ENCODE results near the gene LYRM1. TPM values are rescaled to one million over a fixed set of nuclear protein-coding genes. Genes with fewer than 3 reads are reported as not detected.
"Not testable (repeated sequence)": the region's sequence is repeated elsewhere in the genome, so short reads cannot be mapped to it uniquely, and the experiment has no call there.

The LYRM1 gene
- total RNA-seq, 2 experiments from 2014 or later, result 26.5 to 28.0 TPM

DNA sequence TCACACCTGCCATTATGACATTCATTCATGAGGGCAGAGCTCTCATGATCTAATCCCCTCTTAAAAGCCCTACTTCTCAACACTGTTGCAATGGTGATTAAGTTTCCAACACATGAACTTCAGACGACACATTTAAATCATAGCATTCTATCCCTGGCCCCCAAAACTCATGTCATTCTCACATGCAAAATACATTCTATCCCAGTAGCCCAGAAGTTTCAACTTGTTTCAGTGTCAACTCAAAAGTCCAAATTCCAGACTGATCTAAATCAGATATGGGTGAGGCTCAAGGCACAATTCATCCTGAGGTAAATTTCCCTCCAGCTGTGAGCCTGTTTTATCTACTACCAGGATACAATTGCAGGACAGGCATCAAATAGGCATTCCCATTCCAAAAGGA, 25.2 kb downstream of the LYRM1 start:
- Mint-ChIP-seq H3K4me1 (ENCODE audit: low read depth) (no peaks in the 10 kb centered on the region), H3K9me3 (no peaks in the 10 kb centered on the region), H3K36me3 (peaks cover 7% of the 10 kb centered on the region), H3K27me3 (no peaks in the 10 kb centered on the region), H3K27ac (no peak overlapping the region), H3K4me3 (no peak overlapping the region)
- intact Hi-C loops (cut with micrococcal nuclease), result no loop called here
- ChIA-PET POLR2A (no interaction called here), CTCF (no interaction called here)
- DNase-seq, result no peak

DNA sequence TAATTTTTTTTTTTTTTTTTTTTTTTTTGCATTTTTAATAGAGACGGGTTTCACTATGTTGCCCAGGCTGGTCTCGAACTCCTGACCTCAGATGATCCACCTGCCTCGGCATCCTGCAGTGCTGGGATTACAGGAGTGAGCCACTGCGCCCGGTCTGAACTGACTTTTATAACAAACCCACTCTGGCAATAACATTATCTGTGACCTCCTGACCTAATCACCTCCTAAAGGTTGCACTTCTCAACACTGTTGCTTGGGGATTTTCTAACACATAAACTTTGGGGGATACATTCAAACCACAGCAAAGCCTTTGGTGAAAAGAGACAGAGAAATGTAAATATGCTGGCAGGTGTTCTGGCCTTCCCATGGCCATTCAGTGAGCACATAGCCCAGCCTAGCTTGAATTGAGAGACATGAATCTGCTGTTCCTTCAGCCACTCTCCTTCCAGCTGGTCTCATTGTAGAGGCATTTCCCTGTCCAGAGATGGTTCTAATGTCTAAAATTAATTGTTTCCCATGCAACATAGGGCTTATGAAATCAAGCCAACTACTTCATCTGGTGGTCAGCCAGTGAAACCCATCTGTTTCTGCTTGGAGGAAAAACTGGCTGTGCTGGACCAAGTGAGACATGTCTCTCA, 28.3 kb downstream of the LYRM1 start:
- DNase-seq, result no peak
- ChIA-PET CTCF (no interaction called here), POLR2A (no interaction called here)
- no peaks in the 10 kb centered on the region for H3K9me3 Mint-ChIP-seq
- peaks cover 7% of the 10 kb centered on the region for H3K36me3 Mint-ChIP-seq
- intact Hi-C loops (cut with micrococcal nuclease), result no loop called here
- H3K27ac Mint-ChIP-seq, result no peak overlapping the region
- H3K27me3 Mint-ChIP-seq, result no peaks in the 10 kb centered on the region
- no peaks in the 10 kb centered on the region for H3K4me1 Mint-ChIP-seq (ENCODE audit: low read depth)
- H3K4me3 Mint-ChIP-seq, result no peak overlapping the region

DNA sequence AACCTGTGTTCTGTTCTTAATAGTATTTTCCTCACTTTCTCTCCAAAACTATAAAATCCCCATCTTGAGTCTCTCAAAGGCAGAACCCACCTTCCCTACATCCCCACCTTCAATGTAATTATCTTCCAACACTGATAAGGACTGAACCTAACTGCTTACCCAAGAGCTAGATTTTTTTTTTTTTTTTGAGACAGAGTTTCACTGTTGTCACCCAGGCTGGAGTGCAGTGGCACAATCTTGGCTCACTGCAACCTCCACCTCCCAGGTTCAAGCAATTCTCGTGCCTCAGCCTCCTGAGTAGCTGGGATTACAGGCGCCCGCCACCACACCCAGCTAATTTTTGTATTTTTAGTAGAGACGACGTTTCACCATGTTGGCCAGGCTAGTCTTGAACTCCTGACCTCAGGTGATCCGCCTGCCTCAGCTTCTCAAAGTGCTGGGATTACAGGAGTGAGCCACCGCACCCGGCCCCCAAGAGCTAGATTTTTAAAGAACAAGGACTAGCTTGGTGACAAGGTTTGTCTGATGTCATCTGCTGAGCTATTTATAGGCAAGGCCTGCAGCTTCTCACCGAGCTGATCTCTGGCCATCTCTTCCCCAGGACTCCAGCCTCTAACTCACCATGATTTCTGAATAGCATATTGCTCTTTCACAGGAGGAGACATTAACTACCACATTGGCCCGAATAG, 29.2 kb downstream of the LYRM1 start:
- H3K36me3 Mint-ChIP-seq; H3K4me3 Mint-ChIP-seq; H3K9me3 Mint-ChIP-seq; intact Hi-C loops (cut with micrococcal nuclease); H3K27ac Mint-ChIP-seq; CTCF ChIA-PET; DNase-seq; POLR2A ChIA-PET; H3K4me1 Mint-ChIP-seq (ENCODE audit: low read depth); H3K27me3 Mint-ChIP-seq: not testable (repeated sequence)

DNA sequence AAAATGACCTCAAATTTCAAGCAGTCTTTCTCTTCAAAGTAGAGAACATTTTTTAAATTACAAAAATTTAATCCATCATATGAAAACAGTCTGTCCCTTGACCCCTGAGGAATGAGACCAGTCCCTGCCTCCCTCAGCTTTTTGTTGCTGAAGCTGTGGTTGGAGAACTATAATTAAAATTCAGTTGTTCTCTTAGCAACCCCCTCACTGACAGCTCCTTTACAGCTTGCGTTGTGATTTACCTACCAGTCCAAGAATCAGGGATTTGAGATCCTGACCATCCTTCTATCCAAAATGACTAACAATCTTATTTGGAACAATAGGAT, 29.8 kb downstream of the LYRM1 start:
- no peaks in the 10 kb centered on the region for H3K27me3 Mint-ChIP-seq
- no peak overlapping the region for H3K4me3 Mint-ChIP-seq
- no peak overlapping the region for H3K27ac Mint-ChIP-seq
- H3K36me3 Mint-ChIP-seq, result peaks cover 7% of the 10 kb centered on the region
- DNase-seq, result no peak
- intact Hi-C loops (cut with micrococcal nuclease), result no loop called here
- H3K4me1 Mint-ChIP-seq (ENCODE audit: low read depth), result no peaks in the 10 kb centered on the region
- POLR2A ChIA-PET, result no interaction called here
- H3K9me3 Mint-ChIP-seq, result no peaks in the 10 kb centered on the region
- CTCF ChIA-PET, result no interaction called here

DNA sequence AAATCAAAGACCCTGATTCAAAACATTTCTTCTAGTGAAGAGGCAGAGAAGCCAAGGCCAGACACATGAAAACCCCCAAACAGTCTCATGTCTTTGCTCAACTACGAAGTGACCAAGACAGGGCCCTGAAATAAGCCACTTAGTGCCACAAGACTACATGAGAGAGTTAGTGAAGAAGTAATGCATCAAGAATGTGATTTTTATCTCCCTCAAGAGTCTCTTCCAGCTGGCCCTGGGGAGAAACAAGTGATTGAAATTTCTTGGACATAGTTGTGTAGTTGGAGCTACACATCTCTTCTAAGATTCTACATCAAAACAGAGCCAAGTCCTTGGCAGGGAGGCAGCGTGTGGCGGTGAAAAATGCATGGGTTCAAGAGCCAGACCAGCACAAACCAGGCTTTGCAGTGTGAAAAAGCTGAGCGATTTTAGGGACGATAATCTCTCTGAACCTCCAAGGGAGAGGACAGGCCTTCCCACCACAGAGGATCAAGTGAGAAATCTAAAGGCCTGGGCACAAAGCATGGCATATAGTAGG, 30.6 kb downstream of the LYRM1 start:
- H3K4me3 Mint-ChIP-seq, result no peak overlapping the region
- H3K4me1 Mint-ChIP-seq (ENCODE audit: low read depth), result no peaks in the 10 kb centered on the region
- CTCF ChIA-PET, result no interaction called here
- H3K36me3 Mint-ChIP-seq, result no peaks in the 10 kb centered on the region
- H3K27ac Mint-ChIP-seq, result no peak overlapping the region
- DNase-seq, result no peak
- no peaks in the 10 kb centered on the region for H3K27me3 Mint-ChIP-seq
- H3K9me3 Mint-ChIP-seq, result no peaks in the 10 kb centered on the region
- intact Hi-C loops (cut with micrococcal nuclease), result no loop called here
- POLR2A ChIA-PET, result no interaction called here

DNA sequence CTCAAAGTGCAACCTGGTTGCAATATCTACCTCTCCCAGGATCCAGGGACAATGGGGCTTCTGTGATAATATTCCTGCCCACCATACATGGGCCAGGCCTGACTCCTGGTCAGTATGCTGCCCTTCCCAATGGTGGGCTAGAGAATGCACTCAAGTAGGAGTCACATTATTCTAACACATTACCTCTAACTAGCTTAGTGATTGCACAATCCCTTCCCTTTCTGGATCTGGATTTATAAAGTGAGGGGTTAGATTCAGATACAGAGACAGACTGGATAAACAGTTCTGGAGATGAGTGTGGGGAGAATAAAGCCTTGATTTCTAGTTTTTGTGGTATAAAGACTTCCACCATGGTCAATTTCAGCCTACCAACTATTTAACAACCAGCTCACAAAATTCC, 33.0 kb downstream of the LYRM1 start:
- H3K4me3 Mint-ChIP-seq, result no peak overlapping the region
- peaks cover 7% of the 10 kb centered on the region for H3K27me3 Mint-ChIP-seq
- no peaks in the 10 kb centered on the region for H3K9me3 Mint-ChIP-seq
- CTCF ChIA-PET, result no interaction called here
- POLR2A ChIA-PET, result no interaction called here
- DNase-seq, result no peak
- no peaks in the 10 kb centered on the region for H3K36me3 Mint-ChIP-seq
- H3K4me1 Mint-ChIP-seq (ENCODE audit: low read depth), result peaks cover 10% of the 10 kb centered on the region
- intact Hi-C loops (cut with micrococcal nuclease), result no loop called here
- H3K27ac Mint-ChIP-seq, result no peak overlapping the region

DNA sequence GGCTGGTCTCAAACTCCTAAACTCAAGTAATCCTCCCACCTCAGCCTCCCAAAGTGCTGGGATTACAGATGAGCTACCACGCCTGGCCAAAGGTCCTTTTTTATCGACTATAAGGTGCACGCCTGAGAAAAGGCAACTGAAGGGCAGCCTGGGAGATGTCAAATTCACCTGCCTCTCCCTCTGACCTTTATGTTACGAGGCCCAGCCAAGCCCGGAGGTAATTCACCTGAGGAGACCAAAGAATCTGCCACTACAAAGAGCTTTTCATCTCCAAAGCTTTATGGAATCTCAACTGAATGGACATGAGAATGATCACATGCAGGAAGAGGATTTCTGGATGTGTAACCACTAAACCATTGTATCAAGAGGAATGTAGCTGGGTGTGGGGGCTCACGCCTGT, 37.2 kb downstream of the LYRM1 start:
- CTCF ChIA-PET, result interaction anchor here (0.5 to 2.0 kb wide), 5 partner anchors 28 to 146 kb away, joined by 3 to 5 read pairs (median 3); partner anchors contain the start of genes DCUN1D3 and LYRM1
- POLR2A ChIA-PET, result interaction anchor here (0.9 to 1.6 kb wide), 2 partner anchors 37 to 63 kb away, joined by 5 to 6 read pairs; partner anchors contain the start of genes DCUN1D3 and LYRM1
- intact Hi-C loops (cut with micrococcal nuclease), result no loop called here
- no peaks in the 10 kb centered on the region for H3K9me3 Mint-ChIP-seq
- peaks cover 7% of the 10 kb centered on the region for H3K27me3 Mint-ChIP-seq
- H3K27ac Mint-ChIP-seq, result peak overlapping the region; percentile 28
- H3K4me3 Mint-ChIP-seq, result no peak overlapping the region
- H3K36me3 Mint-ChIP-seq, result no peaks in the 10 kb centered on the region
- peaks cover 31% of the 10 kb centered on the region for H3K4me1 Mint-ChIP-seq (ENCODE audit: low read depth)
- DNase-seq, result no peak

DNA sequence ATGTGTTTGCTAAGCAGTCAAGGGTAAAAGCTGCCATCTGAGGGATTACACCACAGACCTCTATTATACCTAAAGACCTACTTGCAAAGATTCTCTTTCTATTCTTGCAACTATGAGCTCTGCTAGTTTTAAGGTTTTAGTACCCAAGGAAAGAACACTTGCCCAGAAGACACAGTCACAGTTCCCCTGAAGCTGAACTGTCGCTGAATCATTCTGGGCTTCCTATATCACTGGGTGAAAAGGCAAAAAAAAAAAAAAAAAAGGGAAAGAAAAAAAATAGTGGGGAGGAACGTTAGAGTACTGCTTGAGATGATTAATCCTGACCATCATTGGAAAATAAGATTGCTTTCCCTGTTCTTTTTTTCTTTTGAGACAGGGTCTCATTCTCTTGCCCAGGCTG, 37.9 kb downstream of the LYRM1 start:
- H3K27ac Mint-ChIP-seq, result peak overlapping the region; percentile 70
- CTCF ChIA-PET, result interaction anchor here (0.5 to 2.0 kb wide), 12 partner anchors 20 to 221 kb away, joined by 3 to 5 read pairs (median 3); partner anchors contain the start of genes DCUN1D3 and LYRM1
- peaks cover 7% of the 10 kb centered on the region for H3K27me3 Mint-ChIP-seq
- POLR2A ChIA-PET, result interaction anchor here (0.9 to 1.6 kb wide), 3 partner anchors 35 to 64 kb away, joined by 3 to 6 read pairs (median 5); partner anchors contain the start of genes DCUN1D3 and LYRM1
- peaks cover 34% of the 10 kb centered on the region for H3K4me1 Mint-ChIP-seq (ENCODE audit: low read depth)
- DNase-seq, result peak; percentile 50
- intact Hi-C loops (cut with micrococcal nuclease), result no loop called here
- H3K4me3 Mint-ChIP-seq, result no peak overlapping the region
- H3K36me3 Mint-ChIP-seq, result no peaks in the 10 kb centered on the region
- no peaks in the 10 kb centered on the region for H3K9me3 Mint-ChIP-seq

DNA sequence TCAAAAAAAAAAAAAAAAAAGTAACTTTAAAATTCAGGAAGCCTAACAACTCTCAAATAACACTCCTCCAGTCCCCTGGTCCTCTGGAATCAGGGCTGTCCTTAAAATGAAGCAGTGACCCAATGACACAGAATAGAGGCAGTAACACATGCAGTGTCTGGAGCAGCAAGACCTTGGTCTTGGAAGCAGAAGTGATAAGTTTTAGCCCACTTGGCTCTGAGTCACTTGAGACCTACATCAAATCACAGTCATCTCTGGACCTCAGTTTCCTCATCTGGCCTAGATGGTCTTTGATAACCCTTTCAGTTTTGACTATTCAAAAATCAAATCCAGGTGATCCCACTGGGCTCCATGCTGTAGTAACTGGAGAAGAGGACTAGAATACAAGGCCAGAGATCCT, 39.0 kb downstream of the LYRM1 start:
- Mint-ChIP-seq H3K4me3 (no peak overlapping the region), H3K36me3 (no peaks in the 10 kb centered on the region), H3K27me3 (peaks cover 7% of the 10 kb centered on the region), H3K4me1 (ENCODE audit: low read depth) (peaks cover 41% of the 10 kb centered on the region), H3K9me3 (no peaks in the 10 kb centered on the region), H3K27ac (no peak overlapping the region)
- ChIA-PET POLR2A (no interaction called here), CTCF (interaction anchor here (2.0 kb wide), 1 partner anchor 144 kb away, joined by 5 read pairs; no protein-coding TSS in a partner anchor)
- DNase-seq, result no peak
- intact Hi-C loops (cut with micrococcal nuclease), result loop anchor here (2.0 to 10.0 kb wide), 2 partner anchors 29 to 165 kb away; no protein-coding TSS in a partner anchor

DNA sequence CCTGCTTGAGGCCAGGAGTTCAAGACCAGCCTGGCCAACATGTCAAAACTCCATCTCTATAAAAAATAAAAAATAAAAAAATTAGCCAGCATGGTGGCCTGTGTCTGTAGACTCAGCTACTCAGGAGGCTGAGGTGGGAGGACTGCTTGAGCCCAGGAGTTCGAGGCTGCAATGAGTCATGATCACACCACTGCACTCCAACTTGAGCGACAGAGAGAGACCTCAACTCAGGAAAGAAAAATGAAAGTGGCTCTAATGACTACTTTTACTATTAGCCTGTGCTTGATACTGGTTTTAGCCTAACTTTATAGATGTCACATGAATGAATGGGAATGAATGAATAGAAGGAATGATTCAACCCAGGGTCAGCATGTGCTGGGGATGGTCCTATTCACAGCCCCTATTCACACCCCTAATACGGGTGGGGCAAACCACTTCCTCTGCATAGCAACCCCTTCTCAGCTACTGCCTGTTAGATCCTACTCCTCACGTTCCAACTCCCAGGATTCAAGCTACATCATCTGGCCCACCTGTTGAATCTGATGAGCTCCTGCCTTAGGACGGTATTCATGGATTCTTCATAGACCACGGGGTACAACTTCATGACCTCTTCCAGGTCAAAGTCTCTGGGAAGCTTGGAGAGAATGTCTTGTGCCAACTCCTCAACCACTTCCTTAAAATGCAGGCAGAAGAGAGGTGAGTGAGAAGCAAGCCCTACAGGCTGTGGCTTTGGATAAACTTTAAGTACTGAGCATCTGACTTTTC, 40.5 kb downstream of the LYRM1 start:
- Mint-ChIP-seq H3K4me1 (ENCODE audit: low read depth) (peaks cover 45% of the 10 kb centered on the region), H3K9me3 (no peaks in the 10 kb centered on the region), H3K36me3 (no peaks in the 10 kb centered on the region), H3K27me3 (peaks cover 7% of the 10 kb centered on the region), H3K4me3 (no peak overlapping the region), H3K27ac (no peak overlapping the region)
- CTCF ChIA-PET, result interaction anchor here (1.0 to 1.8 kb wide), 2 partner anchors 30 to 91 kb away, joined by 3 to 6 read pairs; no protein-coding TSS in a partner anchor
- POLR2A ChIA-PET, result interaction anchor here (0.7 to 2.3 kb wide), 2 partner anchors 41 to 639 kb away, joined by 5 read pairs; partner anchors contain the start of gene DCUN1D3
- DNase-seq, result peak; percentile 51
- intact Hi-C loops (cut with micrococcal nuclease), result loop anchor here (2.0 to 10.0 kb wide), 2 partner anchors 30 to 166 kb away; no protein-coding TSS in a partner anchor

DNA sequence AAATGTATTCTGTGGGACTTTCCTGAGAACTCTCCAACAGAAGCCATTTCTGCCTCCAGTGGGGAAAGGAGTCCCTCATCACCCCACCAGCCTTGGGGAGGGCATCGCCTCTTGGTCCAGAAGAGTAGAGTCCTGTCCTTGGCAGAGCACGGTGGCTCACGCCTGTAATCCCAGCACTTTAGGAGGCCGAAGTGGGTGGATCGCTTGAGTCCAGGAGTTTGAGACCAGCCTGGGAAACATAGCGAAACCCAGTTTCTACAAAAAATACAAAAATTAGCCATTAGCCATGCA, 41.0 kb downstream of the LYRM1 start:
- H3K27ac Mint-ChIP-seq, result no peak overlapping the region
- H3K36me3 Mint-ChIP-seq, result no peaks in the 10 kb centered on the region
- intact Hi-C loops (cut with micrococcal nuclease), result loop anchor here (2.0 to 10.0 kb wide), 2 partner anchors 31 to 167 kb away; no protein-coding TSS in a partner anchor
- H3K9me3 Mint-ChIP-seq, result no peaks in the 10 kb centered on the region
- peaks cover 4% of the 10 kb centered on the region for H3K27me3 Mint-ChIP-seq
- CTCF ChIA-PET, result interaction anchor here (1.0 to 1.8 kb wide), 2 partner anchors 30 to 92 kb away, joined by 3 to 6 read pairs; no protein-coding TSS in a partner anchor
- no peak for DNase-seq
- H3K4me1 Mint-ChIP-seq (ENCODE audit: low read depth), result peaks cover 45% of the 10 kb centered on the region
- POLR2A ChIA-PET, result interaction anchor here (0.7 to 2.3 kb wide), 2 partner anchors 42 to 639 kb away, joined by 5 read pairs; partner anchors contain the start of gene DCUN1D3
- H3K4me3 Mint-ChIP-seq, result no peak overlapping the region

DNA sequence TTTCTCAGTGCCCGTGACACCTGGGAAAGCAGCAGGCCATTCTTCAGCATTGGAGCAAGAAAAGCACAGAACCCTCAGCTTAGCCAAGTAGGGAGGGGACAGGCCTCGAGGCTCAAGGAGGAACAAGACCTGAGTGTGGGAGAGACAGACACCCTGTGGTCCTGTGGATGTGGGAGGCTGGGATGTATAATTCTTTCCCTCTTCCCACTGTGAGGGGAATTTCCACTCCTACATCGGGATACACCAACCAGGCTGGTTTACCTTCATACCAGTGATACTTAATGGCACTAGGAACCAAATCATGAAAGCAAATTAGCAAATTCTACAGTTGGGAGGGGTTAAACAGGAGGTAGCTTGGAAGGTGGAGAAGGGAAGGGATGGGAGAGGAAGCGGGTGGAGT, 41.7 kb downstream of the LYRM1 start:
- POLR2A ChIA-PET, result interaction anchor here (2.3 kb wide), 1 partner anchor 42 kb away, joined by 5 read pairs; the partner anchor contains the start of gene DCUN1D3
- intact Hi-C loops (cut with micrococcal nuclease), result loop anchor here (10.0 kb wide), 1 partner anchor 167 kb away; no protein-coding TSS in a partner anchor
- H3K4me1 Mint-ChIP-seq (ENCODE audit: low read depth), result peaks cover 45% of the 10 kb centered on the region

More for the DNA sequence above, 41.7 kb downstream of the LYRM1 start:
- H3K27ac Mint-ChIP-seq, result no peak overlapping the region
- H3K27me3 Mint-ChIP-seq, result no peaks in the 10 kb centered on the region
- H3K9me3 Mint-ChIP-seq, result no peaks in the 10 kb centered on the region
- CTCF ChIA-PET, result interaction anchor here (1.8 kb wide), 1 partner anchor 92 kb away, joined by 6 read pairs; no protein-coding TSS in a partner anchor
- no peaks in the 10 kb centered on the region for H3K36me3 Mint-ChIP-seq
- DNase-seq, result no peak
- H3K4me3 Mint-ChIP-seq, result no peak overlapping the region

All from activated CD4-positive, alpha-beta memory T cell treated with anti-CD3 and anti-CD28 coated beads for 36 hours (primary cell).